SK-N-SH (cell line): ENCODE measurements around the gene TAF4. TPM values are rescaled to one million over a fixed set of nuclear protein-coding genes. Genes with fewer than 3 reads are reported as not detected.

Experiments
- CTCF ChIA-PET: fragments of 300-600, 350-600 bp; formaldehyde crosslinking; extraction: SDS; loops from one replicate; lab custom pipeline; 2021; lab: Yijun Ruan, JAX
- POLR2A ChIA-PET: fragments of 350-600 bp; sonication (Branson Sonifier 250); formaldehyde crosslinking; extraction: SDS; loops from one replicate; lab custom pipeline; 2020; ENCODE audit warnings: antibody characterized with exemption, inconsistent platforms; lab: Yijun Ruan, JAX
- DNase-seq: peaks from one replicate; pipeline ENCODE4 v3.0.0; 2012
- H2AFZ ChIP-seq: fragments of 200-600 bp; sonication (generic); 2 replicates; pipeline ENCODE4 v1.8.1; 2016; ENCODE audit warnings: antibody characterized with exemption, mild to moderate bottlenecking, low read depth
- H3F3A ChIP-seq: fragments of 200-600 bp; sonication (generic); replicated peaks from 2 replicates; pipeline ENCODE3; 2016; ENCODE audit warnings: antibody characterized with exemption, mild to moderate bottlenecking; ENCODE audit not compliant: insufficient read depth
- H3K27ac ChIP-seq, 2 experiments: fragments of 200-500 bp in 1 of 2; fragments of 200-600 bp in 1 of 2; sonication (Bioruptor generic) in 1 of 2; sonication (generic), shearing (Covaris generic) in 1 of 2; 2 replicates each; pipeline versions ENCODE4 v1.5.1 to v1.6.1; 2014 to 2016; ENCODE audit warnings: low read depth in 2 of 2, inconsistent platforms in 1 of 2, low read length in 1 of 2, mild to moderate bottlenecking in 1 of 2, mixed read lengths in 1 of 2
- H3K27me3 ChIP-seq: fragments of 200-600 bp; sonication (generic), shearing (Covaris generic); 2 replicates; pipeline ENCODE4 v1.6.1; 2016; ENCODE audit warnings: mixed run types; ENCODE audit not compliant: insufficient read depth
- H3K36me3 ChIP-seq, 2 experiments: fragments of 200-500 bp in 1 of 2; fragments of 200-600 bp in 1 of 2; sonication (Bioruptor generic) in 1 of 2; sonication (generic) in 1 of 2; replicated peaks in 1 of 2; 2 replicates each; pipeline versions ENCODE3 to v1.5.1; 2014 to 2016; ENCODE audit warnings: low read length in 1 of 2, mild to moderate bottlenecking in 1 of 2; ENCODE audit not compliant: insufficient read depth in 2 of 2, control insufficient read depth in 1 of 2
- H3K4me1 ChIP-seq, 2 experiments: fragments of 200-500 bp in 1 of 2; fragments of 200-600 bp in 1 of 2; sonication (Bioruptor generic) in 1 of 2; sonication (generic), shearing (Covaris generic) in 1 of 2; 2 replicates each; pipeline versions ENCODE4 v1.5.1 to v1.6.1; 2014 to 2016; ENCODE audit warnings: low read depth in 1 of 2, low read length in 1 of 2, mixed run types in 1 of 2; ENCODE audit not compliant: insufficient read depth in 2 of 2, control insufficient read depth in 1 of 2
- H3K4me2 ChIP-seq: fragments of 200-600 bp; sonication (generic), shearing (Covaris generic); 2 replicates; pipeline ENCODE4 v1.6.1; 2017; ENCODE audit warnings: mixed run types
- H3K4me3 ChIP-seq, 2 experiments: fragments of 200-500 bp in 1 of 2; fragments of 200-600 bp in 1 of 2; sonication (Bioruptor generic) in 1 of 2; sonication (generic), shearing (Covaris generic) in 1 of 2; 2 replicates each; pipeline versions ENCODE4 v1.5.1 to v1.8.1; 2014 to 2016; ENCODE audit warnings: low read depth in 2 of 2, inconsistent platforms in 1 of 2, low read length in 1 of 2, mild to moderate bottlenecking in 1 of 2, mixed read lengths in 1 of 2, moderate library complexity in 1 of 2
- H3K79me2 ChIP-seq: fragments of 200-600 bp; sonication (generic); 2 replicates; pipeline ENCODE4 v1.8.1; 2017; ENCODE audit warnings: mild to moderate bottlenecking; ENCODE audit not compliant: insufficient read depth
- H3K9ac ChIP-seq: fragments of 200-600 bp; sonication (generic); 2 replicates; pipeline ENCODE4 v1.6.1; 2017; ENCODE audit warnings: mixed run types
- H3K9me2 ChIP-seq: fragments of 200-600 bp; sonication (generic); 2 replicates; pipeline ENCODE4 v1.6.1; 2017; ENCODE audit warnings: mixed run types
- H3K9me3 ChIP-seq: fragments of 200-600 bp; sonication (generic); 2 replicates; pipeline ENCODE4 v1.6.1; 2017; ENCODE audit warnings: mixed run types, mild to moderate bottlenecking, moderate library complexity
- H4K20me1 ChIP-seq: fragments of 200-600 bp; sonication (generic); 2 replicates; pipeline ENCODE4 v1.6.1; 2017; ENCODE audit warnings: mild to moderate bottlenecking, mixed run types; ENCODE audit not compliant: insufficient read depth
- CHD2 ChIP-seq: fragments of 150-350 bp; IDR thresholded peaks from 2 replicates; pipeline ENCODE4 v1.6.1; 2018; ENCODE audit warnings: low read length; ENCODE audit not compliant: partially characterized antibody
- EZH2phosphoT487 ChIP-seq: fragments of 200-600 bp; sonication (generic); IDR thresholded peaks from 2 replicates; pipeline ENCODE4 v1.6.1; 2017; ENCODE audit warnings: low read depth, mixed run types, mild to moderate bottlenecking, antibody characterized with exemption, moderate library complexity, borderline replicate concordance
- FOSL2 ChIP-seq: IDR thresholded peaks from 2 replicates; pipeline ENCODE4 v1.4.0; 2012; ENCODE audit warnings: low read depth, mild to moderate bottlenecking, moderate library complexity, borderline replicate concordance
- FOXJ3 ChIP-seq: sonication (generic); formaldehyde crosslinking; IDR thresholded peaks from 2 replicates; pipeline ENCODE4 v1.5.1; 2020; ENCODE audit warnings: mild to moderate bottlenecking, missing genetic modification reagents
- FOXM1 ChIP-seq: IDR thresholded peaks from 2 replicates; pipeline ENCODE4 v1.4.0; 2012; ENCODE audit warnings: low read depth, mild to moderate bottlenecking
- GATA2 ChIP-seq: sonication (generic); formaldehyde crosslinking; IDR thresholded peaks from 2 replicates; pipeline ENCODE4 v1.5.0; 2020; ENCODE audit warnings: mild to moderate bottlenecking, missing genetic modification reagents
- MEF2A ChIP-seq: IDR thresholded peaks from 2 replicates; pipeline ENCODE4 v1.4.0; 2012; ENCODE audit warnings: low read depth, borderline replicate concordance
- MXI1 ChIP-seq: IDR thresholded peaks from 2 replicates; pipeline ENCODE4 v1.6.1; 2012; ENCODE audit warnings: mild to moderate bottlenecking, low read depth, low read length, improper control_type of control experiment
- NRF1 ChIP-seq: IDR thresholded peaks from 2 replicates; pipeline ENCODE4 v1.6.1; 2012; ENCODE audit warnings: low read depth, mild to moderate bottlenecking, low read length
- RAD21 ChIP-seq: IDR thresholded peaks from 2 replicates; pipeline ENCODE4 v1.6.1; 2012; ENCODE audit warnings: mild to moderate bottlenecking, low read length
- RFX5 ChIP-seq: IDR thresholded peaks from 2 replicates; pipeline ENCODE4 v1.6.1; 2012; ENCODE audit warnings: mild to moderate bottlenecking, improper control_type of control experiment, low read length
- RXRA ChIP-seq: IDR thresholded peaks from 2 replicates; pipeline ENCODE4 v1.4.0; 2012; ENCODE audit warnings: low read depth, mild to moderate bottlenecking, borderline replicate concordance
- SIN3A ChIP-seq: IDR thresholded peaks from 2 replicates; pipeline ENCODE4 v1.6.1; 2012; ENCODE audit warnings: low read depth, mild to moderate bottlenecking, low read length, moderate library complexity, borderline replicate concordance
- SMC3 ChIP-seq: IDR thresholded peaks from 2 replicates; pipeline ENCODE4 v1.6.1; 2012; ENCODE audit warnings: low read depth, low read length, improper control_type of control experiment
- TAF1 ChIP-seq: IDR thresholded peaks from 2 replicates; pipeline ENCODE4 v1.6.1; 2012; ENCODE audit warnings: low read depth, mild to moderate bottlenecking, low read length, moderate library complexity, borderline replicate concordance
- TCF12 ChIP-seq: IDR thresholded peaks from 2 replicates; pipeline ENCODE4 v1.4.0; 2012
- YY1 ChIP-seq: IDR thresholded peaks from 2 replicates; pipeline ENCODE4 v1.4.0; 2012; ENCODE audit warnings: low read depth, mild to moderate bottlenecking
- WGBS: methylation state at CpG from one replicate; pipeline ENCODE4 v1.1.6; 2017; ENCODE audit warnings: low lambda C conversion rate; 5-methylcytosine and 5-hydroxymethylcytosine counted together
- polyA plus RNA-seq, 3 experiments: library from polyadenylated mRNA; depleted of rRNA; stranded (reverse); fragments of >200 nt; gene quantifications; 2 replicates each; pipeline ENCODE4 v1.2.3, GENCODE V29; 2012
- TF ChIP-seq, protein P1 (sequence below): fragments of 200-600 bp; sonication (generic); IDR thresholded peaks from 2 replicates; pipeline ENCODE4 v1.6.1; 2017; ENCODE audit warnings: antibody characterized with exemption, mild to moderate bottlenecking, moderate library complexity
- TF ChIP-seq, protein P2 (sequence below): IDR thresholded peaks from 2 replicates; pipeline ENCODE4 v1.6.1; 2012; ENCODE audit warnings: mild to moderate bottlenecking, low read depth, low read length, moderate library complexity

TAF4 gene
- polyA plus RNA-seq, 1 of the 3 experiments (the other 2 are of a cell fraction): 4.8 TPM

DNA sequence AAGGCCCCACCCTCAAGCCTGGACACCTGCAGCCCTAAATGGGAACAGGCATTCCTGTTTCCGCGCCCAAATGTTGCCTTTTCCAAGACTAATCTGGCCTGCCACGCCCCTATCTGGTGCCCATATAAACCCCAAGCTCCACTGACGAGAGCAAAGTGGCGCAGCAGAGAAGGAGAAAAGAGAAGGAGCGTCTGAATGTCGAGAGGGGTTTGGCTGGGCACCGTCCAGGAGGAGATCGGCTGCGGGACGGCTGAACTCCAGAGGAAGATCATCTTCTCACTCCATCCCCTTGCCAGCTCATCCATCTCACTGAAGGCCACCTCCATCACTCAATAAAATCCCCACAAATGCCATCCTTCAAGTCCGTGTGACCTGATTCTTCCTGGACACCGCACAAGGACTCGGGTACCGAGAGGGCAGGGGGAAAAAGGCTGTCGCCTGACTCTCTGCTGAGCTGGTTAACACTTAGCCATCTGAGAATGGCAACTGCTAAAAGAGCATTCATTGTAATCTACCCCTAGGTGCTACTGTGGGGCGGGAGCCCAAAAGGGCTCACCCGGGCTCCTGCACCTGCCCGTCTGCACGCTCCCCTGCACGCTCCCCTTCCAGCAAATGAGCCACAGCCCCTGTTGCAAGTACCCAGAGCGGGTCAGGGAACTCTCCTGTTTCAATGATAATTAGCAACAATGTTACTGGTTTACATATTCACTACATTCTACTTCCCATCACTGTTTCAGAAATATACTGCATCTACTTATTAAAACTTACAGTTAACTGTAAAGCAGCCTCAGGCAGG, 23.5 kb downstream of the TAF4 start:
- Histone ChIP-seq H3F3A (no peaks in the 10 kb centered on the region), H2AFZ (no peak overlapping the region), H3K27ac (no peak overlapping the region), H3K4me1 (peaks cover 0 to 11% of the 10 kb centered on the region in 2 experiments; a peak in 1 of 4 replicates), H4K20me1 (peaks cover 43% of the 10 kb centered on the region; the same call in 1 of the 2 replicates), H3K4me3 (no peak overlapping the region), H3K27me3 (no peaks in the 10 kb centered on the region), H3K9me3 (no peaks in the 10 kb centered on the region), H3K36me3 (no peaks in the 10 kb centered on the region), H3K4me2 (no peak overlapping the region), H3K9ac (no peak overlapping the region), H3K9me2 (no peaks in the 10 kb centered on the region), H3K79me2 (peaks cover 87% of the 10 kb centered on the region)
- no peak for DNase-seq
- CTCF ChIA-PET: no interaction called here
- TF ChIP-seq RXRA (no peak), SMC3 (no peak), RFX5 (no peak), TAF1 (no peak), NRF1 (no peak), TCF12 (no peak), EZH2phosphoT487 (no peak), FOSL2 (no peak), SIN3A (no peak), FOXM1 (no peak), FOXJ3 (no peak), MXI1 (no peak), MEF2A (no peak), CHD2 (no peak), GATA2 (CRISPR knock-in tag) (no peak), RAD21 (no peak), YY1 (no peak)
- TF ChIP-seq, protein P1, sequence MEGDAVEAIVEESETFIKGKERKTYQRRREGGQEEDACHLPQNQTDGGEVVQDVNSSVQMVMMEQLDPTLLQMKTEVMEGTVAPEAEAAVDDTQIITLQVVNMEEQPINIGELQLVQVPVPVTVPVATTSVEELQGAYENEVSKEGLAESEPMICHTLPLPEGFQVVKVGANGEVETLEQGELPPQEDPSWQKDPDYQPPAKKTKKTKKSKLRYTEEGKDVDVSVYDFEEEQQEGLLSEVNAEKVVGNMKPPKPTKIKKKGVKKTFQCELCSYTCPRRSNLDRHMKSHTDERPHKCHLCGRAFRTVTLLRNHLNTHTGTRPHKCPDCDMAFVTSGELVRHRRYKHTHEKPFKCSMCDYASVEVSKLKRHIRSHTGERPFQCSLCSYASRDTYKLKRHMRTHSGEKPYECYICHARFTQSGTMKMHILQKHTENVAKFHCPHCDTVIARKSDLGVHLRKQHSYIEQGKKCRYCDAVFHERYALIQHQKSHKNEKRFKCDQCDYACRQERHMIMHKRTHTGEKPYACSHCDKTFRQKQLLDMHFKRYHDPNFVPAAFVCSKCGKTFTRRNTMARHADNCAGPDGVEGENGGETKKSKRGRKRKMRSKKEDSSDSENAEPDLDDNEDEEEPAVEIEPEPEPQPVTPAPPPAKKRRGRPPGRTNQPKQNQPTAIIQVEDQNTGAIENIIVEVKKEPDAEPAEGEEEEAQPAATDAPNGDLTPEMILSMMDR: no peak
- TF ChIP-seq, protein P2, sequence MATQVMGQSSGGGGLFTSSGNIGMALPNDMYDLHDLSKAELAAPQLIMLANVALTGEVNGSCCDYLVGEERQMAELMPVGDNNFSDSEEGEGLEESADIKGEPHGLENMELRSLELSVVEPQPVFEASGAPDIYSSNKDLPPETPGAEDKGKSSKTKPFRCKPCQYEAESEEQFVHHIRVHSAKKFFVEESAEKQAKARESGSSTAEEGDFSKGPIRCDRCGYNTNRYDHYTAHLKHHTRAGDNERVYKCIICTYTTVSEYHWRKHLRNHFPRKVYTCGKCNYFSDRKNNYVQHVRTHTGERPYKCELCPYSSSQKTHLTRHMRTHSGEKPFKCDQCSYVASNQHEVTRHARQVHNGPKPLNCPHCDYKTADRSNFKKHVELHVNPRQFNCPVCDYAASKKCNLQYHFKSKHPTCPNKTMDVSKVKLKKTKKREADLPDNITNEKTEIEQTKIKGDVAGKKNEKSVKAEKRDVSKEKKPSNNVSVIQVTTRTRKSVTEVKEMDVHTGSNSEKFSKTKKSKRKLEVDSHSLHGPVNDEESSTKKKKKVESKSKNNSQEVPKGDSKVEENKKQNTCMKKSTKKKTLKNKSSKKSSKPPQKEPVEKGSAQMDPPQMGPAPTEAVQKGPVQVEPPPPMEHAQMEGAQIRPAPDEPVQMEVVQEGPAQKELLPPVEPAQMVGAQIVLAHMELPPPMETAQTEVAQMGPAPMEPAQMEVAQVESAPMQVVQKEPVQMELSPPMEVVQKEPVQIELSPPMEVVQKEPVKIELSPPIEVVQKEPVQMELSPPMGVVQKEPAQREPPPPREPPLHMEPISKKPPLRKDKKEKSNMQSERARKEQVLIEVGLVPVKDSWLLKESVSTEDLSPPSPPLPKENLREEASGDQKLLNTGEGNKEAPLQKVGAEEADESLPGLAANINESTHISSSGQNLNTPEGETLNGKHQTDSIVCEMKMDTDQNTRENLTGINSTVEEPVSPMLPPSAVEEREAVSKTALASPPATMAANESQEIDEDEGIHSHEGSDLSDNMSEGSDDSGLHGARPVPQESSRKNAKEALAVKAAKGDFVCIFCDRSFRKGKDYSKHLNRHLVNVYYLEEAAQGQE: no peak
- WGBS: 96% methylated on average over 22 of the region's 22 CpGs
- POLR2A ChIA-PET: no interaction called here
